Bronchial epithelial cell (primary cell): ENCODE data around the gene TUSC2. TPM values are rescaled to one million over a fixed set of nuclear protein-coding genes. Genes with fewer than 3 reads are reported as not detected.

ENCODE experiments used
- DNase-seq: peaks from one replicate; pipeline ENCODE4 v3.0.0-alpha.2; 2010; ENCODE audit warnings: low read depth
- FAIRE-seq: peaks from 2 replicates; lab custom pipeline; 2011; peaks lifted over from hg19 to GRCh38; lab: Jason Lieb, UNC
- H3K27me3 ChIP-seq: 2 replicates; pipeline ENCODE4 v1.5.1; 2011; ENCODE audit warnings: low read length; ENCODE audit not compliant: control insufficient read depth, insufficient read depth
- H3K36me3 ChIP-seq: 2 replicates; pipeline ENCODE4 v1.5.1; 2011; ENCODE audit warnings: low read length; ENCODE audit not compliant: control insufficient read depth, insufficient read depth
- H3K4me3 ChIP-seq: 2 replicates; pipeline ENCODE4 v1.5.1; 2011; ENCODE audit warnings: mild to moderate bottlenecking, low read depth, low read length, control low read depth
- CTCF ChIP-seq: IDR thresholded peaks from 2 replicates; pipeline ENCODE4 v1.5.1; 2011; ENCODE audit warnings: mild to moderate bottlenecking, moderate library complexity, low read length, control low read depth, inconsistent platforms; ENCODE audit not compliant: insufficient read depth, severe bottlenecking
- total RNA-seq: library from RNA; depleted of rRNA; stranded (reverse); fragments of >200 nt; gene quantifications from 2 replicates; pipeline ENCODE4 v1.2.1, GENCODE V29; 2014

TUSC2 gene
- total RNA-seq, 1 donor from 2014 or later: 21.9 TPM

- TF ChIP-seq CTCF: peak; percentile 45
- Histone ChIP-seq H3K36me3 (peaks cover 1% of the 10 kb centered on the region), H3K4me3 (peak within 1 kb of the TSS; percentile 76), H3K27me3 (no peaks in the 10 kb centered on the region)
- FAIRE-seq: no peak
- peak; percentile 98 for DNase-seq
Observed at GRCh38 chr3:50298836-50299637, 29.0 kb downstream of the TUSC2 start, which contains the start of the genes HYAL3 and NAA80. Gene HYAL3 (minus strand): TSS chr3:50299405. CDS start chr3:50295602, 3,803 bp downstream. Gene NAA80 (minus strand): TSS chr3:50299405. CDS start chr3:50297463, 1,942 bp downstream.

GRCh38 chr3:50297896-50298725 lies 29.9 kb downstream of the TUSC2 start:
- FAIRE-seq (no peak), DNase-seq (no peak)
- Histone ChIP-seq H3K27me3 (no peaks in the 10 kb centered on the region), H3K36me3 (peaks cover 1% of the 10 kb centered on the region), H3K4me3 (peak overlapping the region; percentile 76)
- peak; percentile 29 for TF ChIP-seq CTCF

GRCh38 chr3:50297384-50297775 lies 30.6 kb downstream of the TUSC2 start:
- FAIRE-seq: no peak
- no peak for DNase-seq
- no peaks in the 10 kb centered on the region for H3K27me3 ChIP-seq

GRCh38 chr3:50296721-50297383 lies 31.2 kb downstream of the TUSC2 start:
- Histone ChIP-seq H3K4me3 (no peak overlapping the region), H3K36me3 (peaks cover 1% of the 10 kb centered on the region), H3K27me3 (no peaks in the 10 kb centered on the region)
- DNase-seq (no peak), FAIRE-seq (no peak)
- TF ChIP-seq CTCF: no peak

More at GRCh38 chr3:50297384-50297775, 30.6 kb downstream of the TUSC2 start:
- TF ChIP-seq CTCF: no peak
- H3K4me3 ChIP-seq: no peak overlapping the region
- peaks cover 1% of the 10 kb centered on the region for H3K36me3 ChIP-seq

GRCh38 chr3:50295553-50296431 lies 32.2 kb downstream of the TUSC2 start:
- DNase-seq (no peak), FAIRE-seq (no peak)
- H3K36me3 ChIP-seq: peaks cover 1% of the 10 kb centered on the region
- no peak overlapping the region for H3K4me3 ChIP-seq
- no peaks in the 10 kb centered on the region for H3K27me3 ChIP-seq
- TF ChIP-seq CTCF: no peak
